Neural progenitor cell (in vitro differentiated cells): Measurements from ENCODE around the gene OGN.

Experiments
- EZH2 ChIP-seq: fragments of 200-600 bp; sonication (generic); IDR thresholded peaks from 2 replicates; pipeline ENCODE4 v1.6.1; 2017; ENCODE audit warnings: antibody characterized with exemption, mild to moderate bottlenecking, moderate library complexity
- EZH2phosphoT487 ChIP-seq: fragments of 200-600 bp; sonication (generic); IDR thresholded peaks from 2 replicates; pipeline ENCODE4 v1.6.1; 2017; ENCODE audit warnings: antibody characterized with exemption

- TF ChIP-seq EZH2phosphoT487 (no peak), EZH2 (no peak)
These were observed 8.8 kb downstream of the OGN start for GRCh38 chr9:92395617-92396016.
